CD4-positive, CD25-positive, alpha-beta regulatory T cell (primary cell): ENCODE results near the gene MED9. TPM values are rescaled to one million over a fixed set of nuclear protein-coding genes. Genes with fewer than 3 reads are reported as not detected.

Source experiments
- ATAC-seq, 2 donors: fragments of 150-1000 bp; cut with Tn5 transposase; one replicate each; pipeline ENCODE4 v1.10.0; 2021; ENCODE audit warnings: low read depth in 2 of 2, moderate number of reproducible peaks in 2 of 2, moderate library complexity in 1 of 2
- DNase-seq, 3 donors: peaks; one replicate each; pipeline versions ENCODE4 v3.0.0 to v3.0.0-alpha.2; 2012 to 2022; ENCODE audit warnings: mixed read lengths in 1 of 3
- H3K27ac ChIP-seq: one replicate; pipeline ENCODE4 v1.7.0; 2013; ENCODE audit warnings: mild to moderate bottlenecking, low read length; ENCODE audit not compliant: insufficient read depth, poor library complexity, severe bottlenecking
- H3K27me3 ChIP-seq: one replicate; pipeline ENCODE4 v1.7.0; 2013; ENCODE audit warnings: low read length; ENCODE audit not compliant: control insufficient read depth, insufficient read depth
- H3K36me3 ChIP-seq: one replicate; pipeline ENCODE4 v1.7.0; 2013; ENCODE audit warnings: mild to moderate bottlenecking, low read length, moderate library complexity; ENCODE audit not compliant: control insufficient read depth, insufficient read depth
- H3K4me1 ChIP-seq: 2 replicates; pipeline ENCODE4 v1.7.0; 2013; ENCODE audit warnings: mild to moderate bottlenecking, low read length; ENCODE audit not compliant: insufficient read depth, control insufficient read depth, poor library complexity, severe bottlenecking
- H3K4me3 ChIP-seq: one replicate; pipeline ENCODE4 v1.7.0; 2013; ENCODE audit warnings: low read depth, mild to moderate bottlenecking, low read length, moderate library complexity
- H3K9me3 ChIP-seq, 2 experiments: 1 replicate in 1 of 2; 2 replicates in 1 of 2; pipeline ENCODE4 v1.7.0; 2013; ENCODE audit warnings: low read length in 2 of 2, mild to moderate bottlenecking in 1 of 2, moderate library complexity in 1 of 2; ENCODE audit not compliant: control insufficient read depth in 2 of 2
- H3K27ac Mint-ChIP-seq, 3 donors: one replicate each; pipeline ENCODE4 v1.8.0; 2020 to 2022; ENCODE audit warnings: mild to moderate bottlenecking in 3 of 3, mixed read lengths in 3 of 3, moderate library complexity in 2 of 3
- H3K27me3 Mint-ChIP-seq: one replicate; pipeline ENCODE4 v1.8.0; 2022; ENCODE audit warnings: mild to moderate bottlenecking, mixed read lengths
- H3K36me3 Mint-ChIP-seq: one replicate; pipeline ENCODE4 v1.8.0; 2020; ENCODE audit warnings: mixed read lengths
- H3K4me1 Mint-ChIP-seq, 4 donors: one replicate each; pipeline ENCODE4 v1.8.0; 2020 to 2022; ENCODE audit warnings: mixed read lengths in 4 of 4, mild to moderate bottlenecking in 1 of 4
- H3K4me3 Mint-ChIP-seq, 4 donors: one replicate each; pipeline ENCODE4 v1.8.0; 2020 to 2022; ENCODE audit warnings: mild to moderate bottlenecking in 4 of 4, mixed read lengths in 4 of 4, moderate library complexity in 3 of 4
- H3K9me3 Mint-ChIP-seq, 7 donors: one replicate each; pipeline ENCODE4 v1.8.0; 2020 to 2022; ENCODE audit warnings: mixed read lengths in 7 of 7, mild to moderate bottlenecking in 3 of 7, moderate library complexity in 2 of 7
- polyA plus RNA-seq, 4 donors: library from polyadenylated mRNA; unstranded; fragments of 300-500 nt; fragmentation: Illumina TruSeq; gene quantifications; one replicate each; pipeline ENCODE4 v1.2.3, GENCODE V29; 2021
- total RNA-seq: library from RNA; stranded (reverse); gene quantifications from one replicate; pipeline ENCODE4 v1.2.3, GENCODE V29; 2022

Gene MED9
- total and polyA plus RNA-seq, 5 donors from 2014 or later = 13.7 to 21.6 (median 16.1) TPM

GRCh38 chr17:17467720-17468119 lies 9.1 kb upstream of the MED9 start:
- no peaks in the 10 kb centered on the region for H3K9me3 ChIP-seq
- no peaks in the 10 kb centered on the region for H3K4me1 ChIP-seq
- DNase-seq (no peak), ATAC-seq (no peak)
- Mint-ChIP-seq H3K4me3 (no peak overlapping the region), H3K27me3 (peaks cover 54% of the 10 kb centered on the region), H3K9me3 (no peaks in the 10 kb centered on the region), H3K36me3 (no peaks in the 10 kb centered on the region), H3K4me1 (no peaks in the 10 kb centered on the region), H3K27ac (no peak overlapping the region)
- no peaks in the 10 kb centered on the region for H3K36me3 ChIP-seq
- H3K27ac ChIP-seq = no peak overlapping the region
- peaks cover 5% of the 10 kb centered on the region for H3K27me3 ChIP-seq
- no peak overlapping the region for H3K4me3 ChIP-seq

DNA sequence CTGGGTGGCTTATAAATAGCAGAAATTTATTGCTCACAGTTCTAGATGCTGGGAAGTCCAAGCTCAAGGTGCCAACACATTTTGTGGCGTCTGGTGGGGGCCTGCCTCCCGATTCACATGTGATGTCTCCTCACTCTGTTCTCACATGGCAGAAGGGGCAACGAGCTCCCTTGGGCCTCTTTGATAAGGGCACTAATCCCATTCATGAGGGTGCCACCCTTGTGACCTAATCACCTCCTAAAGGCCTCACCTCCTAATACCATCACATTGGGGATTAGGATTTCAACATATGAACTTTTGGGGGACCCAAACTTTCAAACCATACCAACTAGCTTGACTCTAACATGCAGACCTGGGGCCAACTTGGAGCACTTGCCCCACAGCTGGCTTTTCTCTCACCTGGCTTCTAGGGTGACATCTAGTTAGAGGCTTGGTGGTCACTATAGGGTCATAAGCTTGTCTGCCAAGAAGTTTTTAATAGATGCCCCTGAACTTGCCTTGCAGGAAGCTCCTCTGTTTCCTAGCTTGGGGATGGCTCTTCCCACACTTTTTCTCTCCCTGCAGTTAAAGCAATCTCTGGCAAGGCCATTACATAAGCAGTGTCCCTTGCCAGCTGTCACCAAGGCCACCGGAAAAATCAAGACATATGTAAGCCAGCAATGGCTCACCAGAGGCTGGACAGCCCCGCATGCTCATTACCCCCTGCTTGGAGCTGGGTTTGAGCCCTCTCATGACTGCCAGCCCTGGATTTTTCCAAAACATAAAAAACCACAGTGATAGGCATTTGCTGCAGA lies 8.4 kb upstream of the MED9 start:
- Mint-ChIP-seq H3K4me3 (no peak overlapping the region), H3K27ac (no peak overlapping the region), H3K36me3 (no peaks in the 10 kb centered on the region), H3K27me3 (peaks cover 59% of the 10 kb centered on the region), H3K9me3 (peaks cover 0 to 1% (median 0%) of the 10 kb centered on the region in 7 donors), H3K4me1 (no peaks in the 10 kb centered on the region)
- Histone ChIP-seq H3K4me1 (no peaks in the 10 kb centered on the region), H3K27me3 (peaks cover 8% of the 10 kb centered on the region), H3K4me3 (no peak overlapping the region), H3K27ac (no peak overlapping the region), H3K36me3 (no peaks in the 10 kb centered on the region), H3K9me3 (no peaks in the 10 kb centered on the region)
- ATAC-seq = no peak
- no peak for DNase-seq

- H3K27me3 ChIP-seq = peaks cover 11% of the 10 kb centered on the region
- Mint-ChIP-seq H3K9me3 (peaks cover 0 to 1% (median 0%) of the 10 kb centered on the region in 7 donors), H3K4me3 (no peak overlapping the region), H3K36me3 (no peaks in the 10 kb centered on the region), H3K4me1 (no peaks in the 10 kb centered on the region), H3K27ac (no peak overlapping the region), H3K27me3 (peaks cover 59% of the 10 kb centered on the region)
- H3K4me3 ChIP-seq = no peak overlapping the region
- H3K27ac ChIP-seq = no peak overlapping the region
- ATAC-seq (no peak), DNase-seq (no peak)
- no peaks in the 10 kb centered on the region for H3K36me3 ChIP-seq
- no peaks in the 10 kb centered on the region for H3K4me1 ChIP-seq
- no peaks in the 10 kb centered on the region for H3K9me3 ChIP-seq
Observed at GRCh38 chr17:17469358-17469757, 7.4 kb upstream of the MED9 start.

DNA sequence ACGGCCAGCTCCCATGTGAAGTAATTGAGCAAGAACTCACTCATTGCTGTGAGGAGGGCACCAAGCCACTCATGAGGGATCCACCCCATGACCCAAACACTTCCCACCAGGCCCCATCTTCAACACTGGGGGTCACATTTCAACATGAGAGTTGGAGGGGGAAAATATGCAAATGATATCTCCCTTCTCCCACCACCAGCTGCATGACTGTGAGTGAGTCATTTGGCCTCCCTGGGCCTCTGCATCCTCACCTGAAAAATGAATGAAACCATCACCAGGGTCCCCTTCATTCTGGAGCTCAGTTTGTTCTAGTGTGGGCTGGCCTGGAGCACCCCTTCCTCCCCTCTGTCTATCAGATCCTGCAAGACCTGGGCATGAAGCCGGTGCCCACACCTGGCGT lies 6.8 kb upstream of the MED9 start:
- Histone ChIP-seq H3K4me1 (no peaks in the 10 kb centered on the region), H3K27ac (no peak overlapping the region), H3K4me3 (no peak overlapping the region), H3K36me3 (no peaks in the 10 kb centered on the region), H3K27me3 (peaks cover 12% of the 10 kb centered on the region), H3K9me3 (no peaks in the 10 kb centered on the region)
- ATAC-seq (no peak), DNase-seq (no peak)
- H3K36me3 Mint-ChIP-seq = no peaks in the 10 kb centered on the region
- peaks cover 0 to 1% (median 0%) of the 10 kb centered on the region in 7 donors for H3K9me3 Mint-ChIP-seq
- H3K4me1 Mint-ChIP-seq = no peaks in the 10 kb centered on the region
- H3K27me3 Mint-ChIP-seq = peaks cover 55% of the 10 kb centered on the region
- H3K27ac Mint-ChIP-seq = no peak overlapping the region
- H3K4me3 Mint-ChIP-seq = no peak overlapping the region

DNA sequence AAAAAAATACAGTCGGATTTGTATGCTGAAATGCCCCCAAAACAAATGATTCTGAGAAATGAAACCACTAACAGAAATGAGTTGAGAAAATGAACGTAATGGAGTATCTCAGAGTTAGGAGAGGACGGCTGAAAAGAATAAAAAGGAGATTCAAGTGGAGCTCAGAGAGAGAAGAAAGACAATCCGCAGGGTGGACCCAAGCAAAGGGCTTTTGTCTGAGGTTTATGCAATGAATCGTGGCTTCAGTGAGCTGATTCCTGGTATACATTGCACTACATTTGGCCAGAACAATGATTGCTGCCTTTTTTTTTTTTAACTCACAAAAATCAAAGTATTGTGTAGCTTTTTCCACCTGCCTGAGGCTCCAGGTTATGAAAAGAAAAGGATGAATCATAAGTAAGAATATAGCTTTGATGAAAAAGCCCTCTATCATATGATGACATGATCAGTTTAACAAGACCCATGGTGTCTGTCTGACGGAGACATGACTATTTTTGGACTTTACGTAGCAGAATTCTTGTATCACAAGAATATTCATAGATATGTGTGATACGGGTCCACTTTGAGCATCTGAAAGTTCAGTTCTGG lies 4.4 kb upstream of the MED9 start:
- Mint-ChIP-seq H3K4me3 (peak overlapping the region in 1 of 4 donors; percentile 52), H3K27ac (no peak overlapping the region), H3K36me3 (no peaks in the 10 kb centered on the region), H3K27me3 (peaks cover 44% of the 10 kb centered on the region), H3K9me3 (peaks cover 0 to 1% (median 0%) of the 10 kb centered on the region in 7 donors), H3K4me1 (peaks cover 0 to 12% (median 4%) of the 10 kb centered on the region in 4 donors)
- Histone ChIP-seq H3K4me3 (no peak overlapping the region), H3K9me3 (no peaks in the 10 kb centered on the region), H3K4me1 (peaks cover 5% of the 10 kb centered on the region), H3K27ac (no peak overlapping the region), H3K27me3 (peaks cover 12% of the 10 kb centered on the region), H3K36me3 (no peaks in the 10 kb centered on the region)
- DNase-seq = no peak
- ATAC-seq = no peak

GRCh38 chr17:17474341-17474740 lies 2.5 kb upstream of the MED9 start:
- no peak overlapping the region for H3K4me3 ChIP-seq
- no peaks in the 10 kb centered on the region for H3K9me3 ChIP-seq
- no peak overlapping the region for H3K27ac ChIP-seq
- Mint-ChIP-seq H3K27ac (no peak overlapping the region), H3K9me3 (peaks cover 0 to 1% (median 0%) of the 10 kb centered on the region in 7 donors), H3K27me3 (peaks cover 31% of the 10 kb centered on the region), H3K4me3 (peak overlapping the region in 2 of 4 donors; percentile 34 to 40), H3K36me3 (peaks cover 3% of the 10 kb centered on the region), H3K4me1 (peaks cover 8 to 28% (median 14%) of the 10 kb centered on the region in 4 donors)
- H3K36me3 ChIP-seq = no peaks in the 10 kb centered on the region
- DNase-seq (no peak), ATAC-seq (no peak)
- peaks cover 18% of the 10 kb centered on the region for H3K4me1 ChIP-seq
- H3K27me3 ChIP-seq = peaks cover 12% of the 10 kb centered on the region

GRCh38 chr17:17479209-17479608 lies 2.4 kb downstream of the MED9 start:
- H3K4me3 ChIP-seq = no peak overlapping the region
- ATAC-seq = no peak
- Mint-ChIP-seq H3K4me1 (peaks cover 17 to 66% (median 42%) of the 10 kb centered on the region in 4 donors), H3K36me3 (peaks cover 19% of the 10 kb centered on the region), H3K4me3 (peak overlapping the region; percentile 26 to 92 (median 50)), H3K27me3 (peaks cover 6% of the 10 kb centered on the region), H3K9me3 (no peaks in the 10 kb centered on the region), H3K27ac (peak overlapping the region in 2 of 3 donors; percentile 38 to 49)
- no peak for DNase-seq
- peaks cover 28% of the 10 kb centered on the region for H3K4me1 ChIP-seq
- H3K9me3 ChIP-seq = no peaks in the 10 kb centered on the region
- peaks cover 2% of the 10 kb centered on the region for H3K27me3 ChIP-seq
- H3K27ac ChIP-seq = no peak overlapping the region
- H3K36me3 ChIP-seq = no peaks in the 10 kb centered on the region
